ENCODE results near the gene ECM1. TPM values are rescaled to one million over a fixed set of nuclear protein-coding genes. Genes with fewer than 3 reads are reported as not detected.

ECM1 gene
- total RNA-seq, 1 donor from 2014 or later, result 4.4 TPM

GRCh38 chr1:150558761-150559655 lies 51.1 kb downstream of the ECM1 start:
- DNase-seq, result no peak

- DNase-seq, result no peak
Observed at GRCh38 chr1:150559656-150560010, 51.7 kb downstream of the ECM1 start.

GRCh38 chr1:150560011-150560438 lies 52.1 kb downstream of the ECM1 start:
- peak; percentile 26 for DNase-seq

- no peak for DNase-seq
Observed at GRCh38 chr1:150560576-150561253, 52.8 kb downstream of the ECM1 start.

GRCh38 chr1:150561254-150561973 lies 53.5 kb downstream of the ECM1 start:
- DNase-seq, result peak; percentile 97

GRCh38 chr1:150561974-150562445 lies 54.1 kb downstream of the ECM1 start:
- DNase-seq, result peak; percentile 91

GRCh38 chr1:150562446-150563339 lies 54.8 kb downstream of the ECM1 start:
- no peak for DNase-seq

Small RNA genes lying within 50 kb of the gene (small RNA-seq; reads per million reads assigned to genes)
- not detected for gene MIR4257 (ENCODE audit: low replicate concordance)

Other genes starting within 250 kb of the ECM1 start
- gene APH1A, start 239.1 kb upstream of the ECM1 start, total RNA-seq, result 56.1 TPM
- gene C1orf54, start 235.3 kb upstream of the ECM1 start, total RNA-seq, result 39.8 TPM
- 2.1 TPM for gene CIART, start 225.6 kb upstream of the ECM1 start, total RNA-seq
- gene MRPS21, start 214.2 kb upstream of the ECM1 start, total RNA-seq, result 35.6 TPM
- 59.8 TPM for gene PRPF3, start 186.6 kb upstream of the ECM1 start, total RNA-seq
- 16.2 TPM for gene RPRD2, start 144.0 kb upstream of the ECM1 start, total RNA-seq
- 14.8 TPM for gene TARS2, start 20.7 kb upstream of the ECM1 start, total RNA-seq
- not detected for gene FALEC, start 7.6 kb downstream of the ECM1 start, total RNA-seq
- 22.1 TPM for gene ADAMTSL4, start 41.3 kb downstream of the ECM1 start, total RNA-seq
- gene MCL1, start 71.5 kb downstream of the ECM1 start, total RNA-seq, result 172 TPM
- gene ENSA, start 121.5 kb downstream of the ECM1 start, total RNA-seq, result 89.7 TPM
- gene GOLPH3L, start 189.0 kb downstream of the ECM1 start, total RNA-seq, result 14.3 TPM
- 0.39 TPM for gene HORMAD1, start 212.8 kb downstream of the ECM1 start, total RNA-seq